ENCODE results near the gene BICC1. TPM values are rescaled to one million over a fixed set of nuclear protein-coding genes. Genes with fewer than 3 reads are reported as not detected.

Gene BICC1
- total RNA-seq, 4 donors from 2014 or later, result 9.3 to 20.8 (median 12.5) TPM

DNA sequence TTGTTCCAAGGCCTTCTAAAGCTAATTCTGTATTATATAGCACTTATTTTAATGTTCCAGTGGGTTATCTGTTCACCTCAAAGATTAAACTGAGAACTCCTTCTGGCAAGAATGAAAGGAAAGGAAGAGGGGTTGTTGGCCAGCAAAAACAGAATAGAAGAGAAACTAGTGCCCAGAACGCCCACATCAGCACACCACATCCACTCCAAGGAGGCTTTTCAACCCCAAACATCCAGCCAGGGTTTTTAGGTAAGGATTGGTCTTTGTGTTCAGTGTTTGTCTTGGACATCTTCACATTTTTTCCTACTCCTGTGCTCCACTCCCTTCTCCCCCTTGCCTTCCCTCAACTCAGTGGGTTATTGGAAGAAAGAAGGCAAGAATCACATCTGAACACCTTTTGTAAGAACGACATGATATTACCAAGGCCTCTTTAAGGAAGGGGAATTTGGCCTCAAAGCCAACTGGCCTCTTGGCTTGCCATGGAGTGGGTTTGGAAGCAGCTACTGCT is 55.8 kb downstream of the BICC1 start:
- DNase-seq, result no peak
- Histone ChIP-seq H3K4me1 (no peaks in the 10 kb centered on the region), H3K9me3 (no peaks in the 10 kb centered on the region), H3K27me3 (no peaks in the 10 kb centered on the region), H3K4me3 (replicated peaks in 1 of 3) (no peak overlapping the region), H3K36me3 (no peaks in the 10 kb centered on the region), H3K27ac (no peak overlapping the region)
- WGBS, 2 donors, result 51 to 68% methylated on average over 2 of the region's 2 CpGs
- intact Hi-C loops (cut with DNase I), result no loop called here
- TF ChIP-seq, protein P1, sequence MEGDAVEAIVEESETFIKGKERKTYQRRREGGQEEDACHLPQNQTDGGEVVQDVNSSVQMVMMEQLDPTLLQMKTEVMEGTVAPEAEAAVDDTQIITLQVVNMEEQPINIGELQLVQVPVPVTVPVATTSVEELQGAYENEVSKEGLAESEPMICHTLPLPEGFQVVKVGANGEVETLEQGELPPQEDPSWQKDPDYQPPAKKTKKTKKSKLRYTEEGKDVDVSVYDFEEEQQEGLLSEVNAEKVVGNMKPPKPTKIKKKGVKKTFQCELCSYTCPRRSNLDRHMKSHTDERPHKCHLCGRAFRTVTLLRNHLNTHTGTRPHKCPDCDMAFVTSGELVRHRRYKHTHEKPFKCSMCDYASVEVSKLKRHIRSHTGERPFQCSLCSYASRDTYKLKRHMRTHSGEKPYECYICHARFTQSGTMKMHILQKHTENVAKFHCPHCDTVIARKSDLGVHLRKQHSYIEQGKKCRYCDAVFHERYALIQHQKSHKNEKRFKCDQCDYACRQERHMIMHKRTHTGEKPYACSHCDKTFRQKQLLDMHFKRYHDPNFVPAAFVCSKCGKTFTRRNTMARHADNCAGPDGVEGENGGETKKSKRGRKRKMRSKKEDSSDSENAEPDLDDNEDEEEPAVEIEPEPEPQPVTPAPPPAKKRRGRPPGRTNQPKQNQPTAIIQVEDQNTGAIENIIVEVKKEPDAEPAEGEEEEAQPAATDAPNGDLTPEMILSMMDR (IDR thresholded peaks at IDR 0.05), result no peak
- TF ChIP-seq POLR2A (IDR thresholded peaks at IDR 0.05), result no peak

DNA sequence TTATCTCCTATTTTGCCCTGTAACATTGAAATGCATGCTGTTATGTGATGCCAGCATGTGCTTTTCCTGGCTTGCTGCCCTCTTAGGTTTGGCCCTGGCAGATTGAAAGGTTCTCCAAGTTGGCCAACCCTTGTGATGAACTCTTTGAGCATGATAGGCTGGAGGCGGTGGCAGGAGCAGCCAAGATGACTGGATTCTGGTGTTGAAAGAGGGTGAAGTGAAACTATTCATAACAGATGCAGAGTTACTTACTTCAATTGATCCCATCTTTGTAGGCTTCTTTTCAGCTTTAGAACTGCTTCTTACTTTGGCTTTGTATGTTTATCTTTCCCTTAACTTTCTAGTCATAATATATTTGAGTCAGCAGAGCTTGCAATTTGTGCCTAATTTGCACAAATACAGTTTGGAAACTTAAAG is 57.6 kb downstream of the BICC1 start:
- no peaks in the 10 kb centered on the region for H3K27me3 ChIP-seq
- TF ChIP-seq POLR2A (IDR thresholded peaks at IDR 0.05), result no peak
- TF ChIP-seq, protein P1 (IDR thresholded peaks at IDR 0.05), result no peak
- no peaks in the 10 kb centered on the region for H3K4me1 ChIP-seq
- no peaks in the 10 kb centered on the region for H3K36me3 ChIP-seq
- no peaks in the 10 kb centered on the region for H3K9me3 ChIP-seq
- no peak for DNase-seq
- H3K27ac ChIP-seq, result no peak overlapping the region
- intact Hi-C loops (cut with DNase I), result no loop called here
- WGBS, 2 donors, result 76 to 93% methylated on average over 1 of the region's 1 CpG
- no peak overlapping the region for H3K4me3 ChIP-seq (replicated peaks in 1 of 3)

DNA sequence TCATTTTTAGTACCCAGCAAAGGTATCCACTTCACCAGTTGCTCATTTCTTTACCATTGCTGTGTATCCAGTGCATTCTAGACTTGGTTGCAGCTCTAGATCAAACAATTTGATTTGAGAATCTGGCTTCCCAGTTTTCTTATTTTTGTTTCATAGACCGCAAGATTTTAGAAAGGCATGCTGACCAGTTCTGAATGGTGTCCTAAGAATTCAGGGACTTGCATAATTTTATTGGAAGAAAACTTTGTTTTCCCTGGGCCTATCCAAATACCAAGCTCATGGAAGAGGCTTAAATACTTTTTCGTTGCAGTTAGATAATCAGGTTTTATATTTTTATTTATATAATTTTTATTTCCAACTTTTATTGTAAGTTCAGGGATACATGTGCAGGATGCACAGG is 58.3 kb downstream of the BICC1 start:
- H3K9me3 ChIP-seq, result no peaks in the 10 kb centered on the region
- no peak overlapping the region for H3K4me3 ChIP-seq (replicated peaks in 1 of 3)
- intact Hi-C loops (cut with DNase I), result no loop called here
- no peak for DNase-seq
- no peak overlapping the region for H3K27ac ChIP-seq
- 86 to 87% methylated on average over 2 of the region's 2 CpGs for whole genome bisulfite sequencing, 2 donors
- peaks cover 0 to 5% of the 10 kb centered on the region in 2 donors for H3K4me1 ChIP-seq
- no peaks in the 10 kb centered on the region for H3K36me3 ChIP-seq
- TF ChIP-seq, protein P1 (IDR thresholded peaks at IDR 0.05), result no peak
- no peak for TF ChIP-seq POLR2A (IDR thresholded peaks at IDR 0.05)
- no peaks in the 10 kb centered on the region for H3K27me3 ChIP-seq

DNA sequence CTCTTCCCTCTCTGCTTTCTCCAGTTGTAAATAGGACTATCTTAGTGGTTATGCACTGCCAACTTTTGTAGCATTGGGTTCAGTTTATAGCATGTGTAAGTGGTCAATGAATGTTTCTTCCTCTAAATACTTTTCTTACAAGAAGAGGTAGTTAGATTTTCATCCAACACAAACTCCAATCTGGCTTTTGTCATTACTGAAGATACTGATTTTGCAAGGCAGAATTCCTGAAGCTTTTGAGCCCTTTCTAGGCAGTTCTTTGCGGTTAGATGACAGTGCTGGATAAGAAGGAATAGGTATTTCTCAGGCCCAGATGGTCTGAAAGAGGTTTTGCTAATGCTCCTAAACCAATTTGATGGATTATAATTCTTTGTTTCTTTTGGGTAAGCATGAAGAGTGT is 60.5 kb downstream of the BICC1 start:
- no peak overlapping the region for H3K4me3 ChIP-seq (replicated peaks in 1 of 3)
- no peak for DNase-seq
- H3K27me3 ChIP-seq, result no peaks in the 10 kb centered on the region
- intact Hi-C loops (cut with DNase I), result no loop called here
- 80 to 95% methylated on average over 1 of the region's 1 CpG for WGBS, 2 donors
- no peaks in the 10 kb centered on the region for H3K9me3 ChIP-seq
- no peak overlapping the region for H3K27ac ChIP-seq
- H3K36me3 ChIP-seq, result no peaks in the 10 kb centered on the region
- H3K4me1 ChIP-seq, result peaks cover 5 to 16% of the 10 kb centered on the region in 2 donors
- no peak for TF ChIP-seq POLR2A (IDR thresholded peaks at IDR 0.05)
- TF ChIP-seq, protein P1 (IDR thresholded peaks at IDR 0.05), result no peak

DNA sequence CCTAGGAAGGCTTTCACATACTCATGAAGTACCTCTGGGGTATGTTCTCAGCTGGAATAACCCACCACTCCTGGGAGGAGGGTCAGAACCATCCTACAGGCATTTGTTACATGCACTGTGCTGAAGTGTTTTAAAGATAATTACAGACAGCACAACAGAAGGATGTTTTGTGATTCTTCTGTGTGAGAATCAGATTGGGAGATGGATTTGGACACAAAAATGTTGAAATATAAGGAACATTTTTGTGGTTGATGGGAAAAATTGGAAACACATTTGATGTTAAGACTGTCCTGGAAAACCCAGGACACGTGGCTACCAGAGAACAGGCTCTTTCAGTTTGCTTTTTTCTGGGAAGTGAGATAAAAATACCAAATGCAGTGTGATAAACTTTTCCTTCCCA is 61.4 kb downstream of the BICC1 start:
- H3K27me3 ChIP-seq, result no peaks in the 10 kb centered on the region
- H3K36me3 ChIP-seq, result no peaks in the 10 kb centered on the region
- peaks cover 5 to 21% of the 10 kb centered on the region in 2 donors for H3K4me1 ChIP-seq
- no peak overlapping the region for H3K27ac ChIP-seq
- H3K4me3 ChIP-seq (replicated peaks in 1 of 3), result no peak overlapping the region
- no peaks in the 10 kb centered on the region for H3K9me3 ChIP-seq
- 71 to 76% methylated on average over 1 of the region's 1 CpG for WGBS, 2 donors
- intact Hi-C loops (cut with DNase I), result no loop called here
- no peak for DNase-seq
- TF ChIP-seq, protein P1 (IDR thresholded peaks at IDR 0.05), result no peak
- no peak for TF ChIP-seq POLR2A (IDR thresholded peaks at IDR 0.05)

Measured in thyroid gland (tissue), 4 donors.